Astrocyte of the spinal cord (primary cell): Measurements from ENCODE around the gene STARD9.
A peak's percentile ranks its signal among the peaks of the same experiment; 100 is the strongest.

Experiments used
- DNase-seq: peaks from one replicate; pipeline ENCODE4 v3.0.0; 2011; ENCODE audit warnings: low read depth, low spot score
- H3K4me3 ChIP-seq: 2 replicates; pipeline ENCODE4 v1.5.1; 2011; ENCODE audit warnings: low read depth, mild to moderate bottlenecking, low read length, moderate library complexity
- in situ Hi-C: cut with HindIII; loops from 2 replicates; pipeline ENCODE4 v1.10.0; 2017; ENCODE audit warnings: low sequenced_read_pairs
- TF ChIP-seq, protein P1 (sequence below): IDR thresholded peaks from 2 replicates; pipeline ENCODE4 v1.5.1; 2012; ENCODE audit warnings: low read depth, mild to moderate bottlenecking, low read length, inconsistent platforms

The STARD9 gene

DNA sequence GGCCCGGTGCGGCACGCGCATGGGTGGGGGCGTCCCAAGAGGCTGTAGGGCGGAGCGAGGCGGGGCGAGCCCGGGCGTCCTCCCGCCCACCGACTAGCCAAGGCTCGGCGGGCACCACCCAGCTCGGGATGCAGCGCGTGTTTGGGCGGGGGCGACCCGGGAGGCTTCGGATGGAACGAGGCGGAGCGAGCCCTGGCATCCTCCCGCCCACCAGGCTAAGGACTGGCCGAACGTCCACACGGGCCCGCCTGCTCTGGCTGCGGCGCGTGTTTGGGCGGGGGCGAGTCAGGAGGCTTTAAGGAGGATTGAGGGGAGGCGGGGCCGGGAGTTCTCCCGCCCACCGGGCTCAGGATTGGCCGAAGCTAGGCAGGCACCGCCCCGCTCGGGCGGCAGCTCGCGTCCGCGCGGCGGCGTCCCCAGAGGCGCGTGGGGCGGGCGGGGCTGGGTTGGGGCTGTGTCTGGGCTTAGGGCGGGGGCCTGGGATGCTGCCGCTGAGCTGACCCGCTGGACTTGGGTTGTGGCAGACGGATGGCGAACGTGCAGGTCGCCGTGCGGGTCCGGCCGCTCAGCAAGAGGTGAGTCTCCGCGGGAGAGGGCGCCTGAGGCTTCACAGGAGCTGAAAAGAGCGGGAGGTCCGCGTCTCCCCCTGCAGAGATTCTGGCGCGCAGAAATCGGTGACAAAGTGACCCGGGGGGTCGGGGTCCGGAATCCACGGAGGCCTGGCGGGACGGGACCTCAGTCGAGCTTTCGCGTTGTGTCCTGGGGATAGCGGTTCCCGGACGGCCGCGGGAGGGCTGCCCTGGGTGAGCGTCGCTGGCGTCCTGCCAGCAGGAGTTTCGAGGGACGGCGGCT lies at the start of gene STARD9:
STARD9 (plus strand) TSS at position 419 of the 852 bp plus-strand sequence; CDS start at position 529, 110 bp downstream.
- in situ Hi-C loops: no loop called here
- H3K4me3 ChIP-seq: peak within 1 kb of the TSS; percentile 84
- TF ChIP-seq, protein P1, sequence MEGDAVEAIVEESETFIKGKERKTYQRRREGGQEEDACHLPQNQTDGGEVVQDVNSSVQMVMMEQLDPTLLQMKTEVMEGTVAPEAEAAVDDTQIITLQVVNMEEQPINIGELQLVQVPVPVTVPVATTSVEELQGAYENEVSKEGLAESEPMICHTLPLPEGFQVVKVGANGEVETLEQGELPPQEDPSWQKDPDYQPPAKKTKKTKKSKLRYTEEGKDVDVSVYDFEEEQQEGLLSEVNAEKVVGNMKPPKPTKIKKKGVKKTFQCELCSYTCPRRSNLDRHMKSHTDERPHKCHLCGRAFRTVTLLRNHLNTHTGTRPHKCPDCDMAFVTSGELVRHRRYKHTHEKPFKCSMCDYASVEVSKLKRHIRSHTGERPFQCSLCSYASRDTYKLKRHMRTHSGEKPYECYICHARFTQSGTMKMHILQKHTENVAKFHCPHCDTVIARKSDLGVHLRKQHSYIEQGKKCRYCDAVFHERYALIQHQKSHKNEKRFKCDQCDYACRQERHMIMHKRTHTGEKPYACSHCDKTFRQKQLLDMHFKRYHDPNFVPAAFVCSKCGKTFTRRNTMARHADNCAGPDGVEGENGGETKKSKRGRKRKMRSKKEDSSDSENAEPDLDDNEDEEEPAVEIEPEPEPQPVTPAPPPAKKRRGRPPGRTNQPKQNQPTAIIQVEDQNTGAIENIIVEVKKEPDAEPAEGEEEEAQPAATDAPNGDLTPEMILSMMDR: no peak
- peak; percentile 99 for DNase-seq

DNA sequence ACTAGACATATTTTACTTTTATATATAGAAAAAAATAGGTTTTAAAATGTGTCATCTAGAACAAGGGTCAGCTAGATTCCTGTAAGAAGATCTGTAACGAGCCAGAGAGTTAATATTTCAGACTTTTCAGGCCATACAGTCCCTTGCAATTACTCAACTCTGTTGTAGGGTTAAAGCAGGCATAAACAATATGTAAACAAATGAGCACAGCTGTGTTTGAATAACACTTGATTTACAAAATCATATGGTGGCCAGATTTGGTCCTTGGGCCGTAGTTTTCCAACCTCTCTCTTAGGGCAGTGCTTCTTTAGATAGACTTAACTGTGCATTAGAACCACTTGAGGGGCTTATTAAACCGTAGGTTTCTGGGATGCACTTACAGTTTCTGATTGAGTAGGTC lies 46.4 kb upstream of the STARD9 start:
- in situ Hi-C loops: no loop called here
- DNase-seq: no peak
- H3K4me3 ChIP-seq: no peak overlapping the region
- TF ChIP-seq, protein P1: no peak

DNA sequence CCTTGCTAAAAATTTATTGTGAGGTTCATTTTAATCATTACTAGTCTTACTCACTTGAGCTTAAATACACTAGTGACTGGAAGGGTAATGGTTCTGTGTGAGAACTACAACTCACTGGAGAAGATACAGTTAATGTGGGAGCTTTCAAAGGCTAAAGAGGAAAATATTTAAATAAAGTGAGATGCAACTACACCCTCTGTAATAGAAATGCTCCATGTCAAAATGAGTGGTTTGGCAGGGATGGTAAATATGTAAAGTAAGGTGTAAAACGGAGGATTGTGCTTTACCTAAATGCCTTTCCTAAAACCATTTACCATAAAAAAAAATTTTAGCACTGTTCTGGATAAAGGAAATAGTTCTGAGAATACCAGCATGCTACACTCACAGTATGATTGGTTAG lies 42.2 kb upstream of the STARD9 start:
- TF ChIP-seq, protein P1: no peak
- DNase-seq: no peak
- in situ Hi-C loops: no loop called here
- no peak overlapping the region for H3K4me3 ChIP-seq

DNA sequence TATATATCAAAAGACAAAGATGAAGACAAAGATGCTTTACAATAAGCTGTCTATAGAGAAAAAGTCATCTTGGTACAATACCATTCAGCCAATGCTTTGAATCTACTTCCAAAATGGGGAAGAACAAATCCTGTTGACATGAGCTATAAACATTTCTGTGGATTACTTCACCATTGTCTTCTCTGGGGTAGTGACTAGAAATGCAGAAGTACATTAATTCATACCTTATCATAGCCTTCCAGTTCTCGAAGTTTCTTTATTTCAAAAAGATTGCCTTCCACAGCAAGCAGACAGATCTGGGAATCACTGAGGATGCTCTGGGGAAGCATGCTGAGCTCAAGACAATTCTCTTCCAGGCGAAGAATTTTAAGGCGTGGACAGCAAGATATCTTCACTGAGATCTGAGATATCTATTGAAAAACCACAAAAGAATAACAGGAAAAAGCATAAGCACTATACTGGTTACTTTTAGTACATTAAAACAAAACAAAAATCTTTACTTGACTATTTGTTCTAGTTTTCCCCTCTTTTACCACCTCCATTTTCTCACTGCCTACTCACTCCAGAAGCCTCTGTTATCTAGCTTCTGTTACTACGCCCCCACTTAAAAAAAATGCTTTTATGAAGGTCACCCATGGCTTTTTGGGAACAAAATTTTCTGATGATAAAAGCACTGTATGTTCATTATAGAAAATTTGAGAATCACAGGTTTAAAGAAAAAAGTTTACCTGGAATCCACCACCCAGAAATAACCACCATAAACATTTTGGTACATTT lies 30.4 kb upstream of the STARD9 start:
- no peak for DNase-seq
- in situ Hi-C loops: no loop called here

DNA sequence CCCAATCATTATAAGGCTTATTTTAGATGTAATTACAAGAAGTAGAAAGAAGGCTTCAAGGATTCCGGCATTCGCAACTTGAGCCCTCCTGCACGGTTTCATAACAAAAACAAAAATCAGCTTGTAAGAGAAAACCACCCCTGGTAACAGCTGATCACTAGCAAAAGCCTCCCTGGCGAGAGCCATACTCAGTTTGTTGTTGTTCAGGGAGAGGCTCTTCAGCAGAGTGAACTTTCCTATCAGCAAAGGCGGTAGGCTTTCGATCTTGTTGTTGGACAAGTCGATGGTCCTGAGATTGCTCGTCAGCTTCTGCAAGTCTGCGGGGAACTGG lies 27.5 kb upstream of the STARD9 start:
- DNase-seq: no peak
- H3K4me3 ChIP-seq: peak overlapping the region; percentile 81
- in situ Hi-C loops: no loop called here
- TF ChIP-seq, protein P1: no peak

More for the DNA sequence above, 30.4 kb upstream of the STARD9 start:
- TF ChIP-seq, protein P1: no peak
- no peak overlapping the region for H3K4me3 ChIP-seq

DNA sequence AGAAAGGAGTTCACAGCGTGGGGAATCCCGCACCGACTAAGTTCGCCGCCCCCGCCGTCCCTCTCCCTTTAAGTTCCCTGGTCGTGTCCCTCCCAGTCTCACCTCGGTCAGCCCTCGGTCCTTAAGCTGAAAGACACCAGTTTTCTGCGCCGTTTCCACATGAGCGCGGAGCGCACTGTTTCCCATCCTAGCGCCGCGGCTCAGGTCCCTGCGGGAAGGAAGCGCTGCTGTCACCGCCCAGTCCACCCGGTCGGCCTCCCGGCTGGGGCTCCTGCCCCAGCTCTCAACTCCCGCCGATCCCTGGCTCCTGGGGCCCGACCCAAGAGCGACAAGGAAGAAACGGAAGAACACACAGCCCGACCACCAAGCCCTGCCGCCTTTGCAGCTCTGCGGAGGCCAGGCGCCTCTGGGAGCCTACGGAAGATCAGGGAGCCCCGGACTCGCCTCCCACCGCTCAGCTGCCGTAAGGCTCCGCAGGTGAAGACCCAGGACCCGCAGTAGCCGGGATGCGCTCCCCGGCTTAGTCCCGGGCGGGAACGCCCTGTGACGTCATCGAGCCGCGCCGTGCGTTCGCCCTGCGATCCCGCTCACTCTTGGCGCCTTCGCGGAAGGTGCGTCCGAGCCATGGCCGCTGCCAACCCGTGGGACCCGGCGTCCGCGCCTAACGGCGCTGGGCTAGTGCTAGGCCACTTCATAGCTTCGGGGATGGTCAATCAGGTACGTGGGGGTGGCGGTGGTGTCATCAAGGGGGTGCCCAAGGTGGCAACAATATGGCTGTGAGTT lies 27.0 kb upstream of the STARD9 start, which contains the start of the genes HAUS2 and LRRC57:
HAUS2 (plus strand) TSS at position 590 of the 783 bp plus-strand sequence; CDS start at position 625, 35 bp downstream.
LRRC57 (minus strand) TSS at position 545 of the 783 bp plus-strand sequence; CDS start at position 186, 359 bp downstream.
- in situ Hi-C loops: no loop called here
- DNase-seq: peak; percentile 82
- H3K4me3 ChIP-seq: peak within 1 kb of the TSS; percentile 81
- TF ChIP-seq, protein P1: no peak
